Right lobe of liver (tissue), 6 donors: ENCODE measurements around the gene LIG3. TPM values are rescaled to one million over a fixed set of nuclear protein-coding genes. Genes with fewer than 3 reads are reported as not detected.

ENCODE experiments used
- ATAC-seq, 4 donors: fragments of 200-7000 bp; cut with Tn5 transposase; one replicate each; pipeline ENCODE4 v1.9.1; 2020; ENCODE audit warnings: mild to moderate bottlenecking in 4 of 4, moderate library complexity in 4 of 4
- DNase-seq, 3 donors: peaks; one replicate each; pipeline ENCODE4 v3.0.0-alpha.2; 2020
- H3K27ac ChIP-seq, 3 donors: fragments of 200-600 bp; one replicate each; pipeline ENCODE4 v1.8.0; 2022
- H3K27me3 ChIP-seq, 2 donors: fragments of 200-600 bp; one replicate each; pipeline ENCODE4 v1.8.0; 2022
- H3K36me3 ChIP-seq, 4 donors: fragments of 200-600 bp; sonication (generic) in 1 of 4; one replicate each; pipeline versions ENCODE4 v1.5.1 to v1.8.0; 2017 to 2022; ENCODE audit warnings: control low read depth in 1 of 4
- H3K4me1 ChIP-seq, 4 donors: fragments of 200-600 bp; sonication (generic) in 1 of 4; one replicate each; pipeline versions ENCODE4 v1.5.1 to v1.8.0; 2017 to 2022; ENCODE audit warnings: control low read depth in 1 of 4
- H3K4me3 ChIP-seq, 3 donors: fragments of 200-600 bp; one replicate each; pipeline ENCODE4 v1.8.0; 2022
- H3K9me3 ChIP-seq, 4 donors: fragments of 200-600 bp; sonication (generic) in 1 of 4; one replicate each; pipeline versions ENCODE4 v1.5.1 to v1.8.0; 2017 to 2022; ENCODE audit warnings: control low read depth in 1 of 4
- CTCF ChIP-seq, 4 donors: fragments of 200-600 bp in 3 of 4; fragments of 450-650 bp in 1 of 4; IDR thresholded peaks; one replicate each; pipeline versions ENCODE4 v1.5.1 to v1.8.0; 2016 to 2022; ENCODE audit warnings: antibody characterized with exemption in 4 of 4, mild to moderate bottlenecking in 2 of 4
- POLR2A ChIP-seq: fragments of 450-650 bp; IDR thresholded peaks from one replicate; pipeline ENCODE4 v1.6.1; 2017; ENCODE audit warnings: antibody characterized with exemption, mild to moderate bottlenecking
- WGBS: methylation state at CpG from one replicate; pipeline ENCODE4 v1.1.6; 2018; ENCODE audit warnings: low coverage, low lambda C conversion rate; ENCODE audit not compliant: insufficient coverage; ENCODE audit errors: missing lambda C conversion rate; 5-methylcytosine and 5-hydroxymethylcytosine counted together
- intact Hi-C, 2 donors: fragments of 100-400 bp; cut with DNase I; formaldehyde crosslinking; loops; one replicate each; pipeline versions ENCODE4 v1.11.2 to v1.14.1; 2022
- total RNA-seq, 6 experiments: library from RNA; depleted of rRNA in 2 of 6; stranded (reverse); fragments of >200 nt in 2 of 6; fragmentation: NEBNext Ultra II Directional in 3 of 6; extraction: Animal tissue kit (Norgen Biotek cat#: 25700) in 3 of 6; gene quantifications; one replicate each; pipeline versions ENCODE4 v1.1.0 to v1.2.4, GENCODE V29; 2016 to 2023
- donor health status: DM: no; HTN: yes; CAD: no.
- donor health status: DM: no; HTN: no; CAD: no.
- donor health status: DM: no; HTN: no; CAD: no.
- donor health status: DM: no; HTN: yes; CAD: no.
- donor health status: DM: no; HTN: yes; CAD: no.

The LIG3 gene
- total RNA-seq, 6 experiments from 2014 or later = 10.6 to 17.0 (median 12.2) TPM

- no peak overlapping the region for H3K4me3 ChIP-seq
- 75% methylated on average over 3 of the region's 3 CpGs for WGBS
- intact Hi-C loops = no loop called here
- no peak for ATAC-seq
- no peak for DNase-seq
- no peak overlapping the region for H3K27ac ChIP-seq
- H3K36me3 ChIP-seq = no peaks in the 10 kb centered on the region
- H3K4me1 ChIP-seq = peaks cover 0 to 5% (median 0%) of the 10 kb centered on the region in 4 donors
- TF ChIP-seq CTCF (IDR thresholded peaks at IDR 0.05) = no peak
- TF ChIP-seq POLR2A = no peak
- H3K9me3 ChIP-seq = no peaks in the 10 kb centered on the region
- no peaks in the 10 kb centered on the region for H3K27me3 ChIP-seq
These were observed 5.2 kb upstream of the LIG3 start for GRCh38 chr17:34974794-34975785.

- Histone ChIP-seq H3K4me1 (peaks cover 0 to 15% (median 0%) of the 10 kb centered on the region in 4 donors), H3K27me3 (no peaks in the 10 kb centered on the region), H3K9me3 (no peaks in the 10 kb centered on the region), H3K4me3 (no peak overlapping the region), H3K27ac (no peak overlapping the region), H3K36me3 (no peaks in the 10 kb centered on the region)
- intact Hi-C loops = no loop called here
- TF ChIP-seq CTCF (IDR thresholded peaks at IDR 0.05) = no peak
- TF ChIP-seq POLR2A = no peak
- 89% methylated on average over 6 of the region's 7 CpGs for WGBS
- DNase-seq (no peak), ATAC-seq (no peak)
These were observed 1.2 kb upstream of the LIG3 start for GRCh38 chr17:34979153-34979552.

- WGBS = 25% methylated on average over 15 of the region's 15 CpGs
- Histone ChIP-seq H3K36me3 (no peaks in the 10 kb centered on the region), H3K27ac (peak overlapping the region; percentile 96 to 97 (median 96)), H3K4me1 (peaks cover 0 to 15% (median 0%) of the 10 kb centered on the region in 4 donors), H3K4me3 (peak overlapping the region; percentile 93 to 99 (median 96)), H3K27me3 (no peaks in the 10 kb centered on the region), H3K9me3 (no peaks in the 10 kb centered on the region)
- ATAC-seq = no peak
- TF ChIP-seq CTCF (IDR thresholded peaks at IDR 0.05) = no peak
- TF ChIP-seq POLR2A = no peak
- intact Hi-C loops = no loop called here
- DNase-seq = no peak
These were observed 511 bp upstream of the LIG3 start for GRCh38 chr17:34979650-34980352.

GRCh38 chr17:34980681-34981537, 597 bp downstream of the LIG3 start:
- Histone ChIP-seq H3K9me3 (no peaks in the 10 kb centered on the region), H3K27ac (peak overlapping the region; percentile 96 to 97 (median 96)), H3K4me1 (peaks cover 0 to 15% (median 0%) of the 10 kb centered on the region in 4 donors), H3K27me3 (no peaks in the 10 kb centered on the region), H3K4me3 (peak overlapping the region; percentile 93 to 99 (median 96)), H3K36me3 (peaks cover 0 to 1% (median 0%) of the 10 kb centered on the region in 4 donors)
- intact Hi-C loops = no loop called here
- TF ChIP-seq POLR2A (peak; percentile 2), CTCF (IDR thresholded peaks at IDR 0.05) (peak; percentile 16 to 36 (median 25))
- WGBS = 1% methylated on average over 17 of the region's 69 CpGs
- DNase-seq (peak; percentile 77 to 80 (median 80)), ATAC-seq (peak; percentile 87 to 94 (median 90))
